ENCODE data around the gene ZNF813.
"Not testable (repeated sequence)": the region's sequence is repeated elsewhere in the genome, so short reads cannot be mapped to it uniquely, and the experiment has no call there.

Gene ZNF813

GRCh38 chr19:53467485-53468262, at the start of gene ZNF813:
Gene ZNF813, plus strand, starts transcription at chr19:53467733. Its CDS starts 16,090 bp downstream, at chr19:53483823.
- peak; percentile 78 to 95 (median 91) for DNase-seq (ENCODE audit: low read depth in 2 of 3, low spot score in 2 of 3)

GRCh38 chr19:53420520-53421315, 46.8 kb upstream of the ZNF813 start:
- DNase-seq (ENCODE audit: low read depth in 2 of 3, low spot score in 2 of 3): not testable (repeated sequence)

- DNase-seq (ENCODE audit: low read depth in 2 of 3, low spot score in 2 of 3): no peak
Measured at GRCh38 chr19:53422551-53422950, 45.0 kb upstream of the ZNF813 start.

- not testable (repeated sequence) for DNase-seq (ENCODE audit: low read depth in 2 of 3, low spot score in 2 of 3)
Measured at GRCh38 chr19:53423074-53423473, 44.5 kb upstream of the ZNF813 start.

GRCh38 chr19:53423680-53424079, 43.9 kb upstream of the ZNF813 start:
- DNase-seq (ENCODE audit: low read depth in 2 of 3, low spot score in 2 of 3): not testable (repeated sequence)

GRCh38 chr19:53424968-53425597, 42.5 kb upstream of the ZNF813 start:
- DNase-seq (ENCODE audit: low read depth in 2 of 3, low spot score in 2 of 3): peak; percentile 12 to 31 (median 13)

- DNase-seq (ENCODE audit: low read depth in 2 of 3, low spot score in 2 of 3): peak; percentile 95 to 96 (median 95)
Measured at GRCh38 chr19:53431399-53432087, 36.0 kb upstream of the ZNF813 start, which contains the start of gene ZNF761. Gene ZNF761, plus strand, starts transcription at chr19:53431984. Its CDS starts 15,285 bp downstream, at chr19:53447269.

- DNase-seq (ENCODE audit: low read depth in 2 of 3, low spot score in 2 of 3): peak in 2 of 3 experiments; percentile 1 to 4
Measured at GRCh38 chr19:53432088-53432661, 35.4 kb upstream of the ZNF813 start.

GRCh38 chr19:53443809-53444208, 23.7 kb upstream of the ZNF813 start:
- not testable (repeated sequence) for DNase-seq (ENCODE audit: low read depth in 2 of 3, low spot score in 2 of 3)

GRCh38 chr19:53447196-53447595, 20.3 kb upstream of the ZNF813 start:
- not testable (repeated sequence) for DNase-seq (ENCODE audit: low read depth in 2 of 3, low spot score in 2 of 3)

- DNase-seq (ENCODE audit: low read depth in 2 of 3, low spot score in 2 of 3): no peak
Measured at GRCh38 chr19:53455828-53456227, 11.7 kb upstream of the ZNF813 start.

- DNase-seq (ENCODE audit: low read depth in 2 of 3, low spot score in 2 of 3): not testable (repeated sequence)
Measured at GRCh38 chr19:53460131-53460721, 7.3 kb upstream of the ZNF813 start.

GRCh38 chr19:53461866-53462265, 5.7 kb upstream of the ZNF813 start:
- no peak for DNase-seq (ENCODE audit: low read depth in 2 of 3, low spot score in 2 of 3)

- no peak for DNase-seq (ENCODE audit: low read depth in 2 of 3, low spot score in 2 of 3)
Measured at GRCh38 chr19:53462861-53463260, 4.7 kb upstream of the ZNF813 start.

GRCh38 chr19:53463263-53463662, 4.3 kb upstream of the ZNF813 start:
- DNase-seq (ENCODE audit: low read depth in 2 of 3, low spot score in 2 of 3): no peak

GRCh38 chr19:53466726-53467484, 628 bp upstream of the ZNF813 start:
- DNase-seq (ENCODE audit: low read depth in 2 of 3, low spot score in 2 of 3): no peak

- not testable (repeated sequence) for DNase-seq (ENCODE audit: low read depth in 2 of 3, low spot score in 2 of 3)
Measured at GRCh38 chr19:53468628-53469027, 1.1 kb downstream of the ZNF813 start.

GRCh38 chr19:53471916-53472315, 4.4 kb downstream of the ZNF813 start:
- DNase-seq (ENCODE audit: low read depth in 2 of 3, low spot score in 2 of 3): no peak

GRCh38 chr19:53474832-53475231, 7.3 kb downstream of the ZNF813 start:
- DNase-seq (ENCODE audit: low read depth in 2 of 3, low spot score in 2 of 3): not testable (repeated sequence)

All from activated CD8-positive, alpha-beta memory T cell treated with anti-CD3 and anti-CD28 coated beads for 48 hours (primary cell).